Lung (tissue), 12 donors: ENCODE data around the gene NEDD9. TPM values are rescaled to one million over a fixed set of nuclear protein-coding genes. Genes with fewer than 3 reads are reported as not detected.

Source experiments
- ATAC-seq: fragments of 200-7000 bp; cut with Tn5 transposase; one replicate; pipeline ENCODE4 v1.9.1; 2020; ENCODE audit warnings: moderate number of reproducible peaks; ENCODE audit not compliant: insufficient read depth, low FRiP score
- DNase-seq, 3 donors: peaks; one replicate each; pipeline ENCODE4 v3.0.0-alpha.2; 2013 to 2017
- H3K27ac ChIP-seq, 2 donors: one replicate each; pipeline ENCODE4 v1.5.1; 2013; ENCODE audit warnings: mild to moderate bottlenecking in 2 of 2, moderate library complexity in 2 of 2, control low read depth in 1 of 2, inconsistent platforms in 1 of 2, low read depth in 1 of 2, low read length in 1 of 2
- H3K27me3 ChIP-seq, 3 donors: one replicate each; pipeline ENCODE4 v1.5.1; 2013; ENCODE audit warnings: low read length in 2 of 3; ENCODE audit not compliant: control insufficient read depth in 3 of 3, insufficient read depth in 3 of 3
- H3K36me3 ChIP-seq, 4 donors: one replicate each; pipeline ENCODE4 v1.5.1; 2013; ENCODE audit warnings: low read length in 4 of 4, mild to moderate bottlenecking in 1 of 4, moderate library complexity in 1 of 4; ENCODE audit not compliant: control insufficient read depth in 4 of 4, insufficient read depth in 4 of 4
- H3K4me1 ChIP-seq, 5 donors: one replicate each; pipeline ENCODE4 v1.5.1; 2013; ENCODE audit warnings: low read length in 5 of 5, mild to moderate bottlenecking in 2 of 5, moderate library complexity in 1 of 5; ENCODE audit not compliant: control insufficient read depth in 5 of 5, insufficient read depth in 5 of 5
- H3K4me3 ChIP-seq: one replicate; pipeline ENCODE4 v1.5.1; 2013; ENCODE audit warnings: mild to moderate bottlenecking, control low read depth, moderate library complexity
- H3K9ac ChIP-seq, 2 donors: one replicate each; pipeline ENCODE4 v1.5.1; 2013; ENCODE audit warnings: low read length in 2 of 2, control low read depth in 1 of 2; ENCODE audit not compliant: insufficient read depth in 1 of 2
- H3K9me3 ChIP-seq, 4 donors: one replicate each; pipeline ENCODE4 v1.5.1; 2013; ENCODE audit warnings: low read length in 3 of 4, mild to moderate bottlenecking in 1 of 4, moderate library complexity in 1 of 4; ENCODE audit not compliant: control insufficient read depth in 4 of 4, insufficient read depth in 3 of 4
- CTCF ChIP-seq: IDR thresholded peaks from 2 replicates; pipeline ENCODE4 v1.5.1; 2012; ENCODE audit warnings: mild to moderate bottlenecking; ENCODE audit errors: control extremely low read depth, extremely low read depth
- WGBS, 2 donors: extraction: QIAGEN DNeasy Blood & Tissue Kit; methylation state at CpG; one replicate each; pipeline ENCODE4 v1.1.7; 2013; 5-methylcytosine and 5-hydroxymethylcytosine counted together
- polyA plus RNA-seq, 2 donors: library from polyadenylated mRNA; stranded (reverse); fragments of 200-250 nt; gene quantifications; one replicate each; pipeline ENCODE4 v1.2.1, GENCODE V29; 2013
- total RNA-seq, 2 donors: library from RNA; depleted of rRNA in 1 of 2; stranded (reverse); fragments of >200 nt in 1 of 2; gene quantifications; one replicate each; pipeline ENCODE4 v1.2.1, GENCODE V29; 2014 to 2021
- donor health status: control.
- donor health status: control.
- donor health status: Bipolar disorder and iron deficiency.
- donor health status: healthy.
- donor health status: DM: yes; HTN: yes; CAD: no.

The NEDD9 gene
- total and polyA plus RNA-seq, 4 donors, result 28.2 to 158 (median 125) TPM

GRCh38 chr6:11221623-11222384, 10.7 kb downstream of the NEDD9 start:
- WGBS, 2 donors, result 53 to 68% methylated on average over 3 of the region's 3 CpGs
- Histone ChIP-seq H3K4me1 (peaks cover 11 to 38% (median 31%) of the 10 kb centered on the region in 5 donors), H3K9me3 (no peaks in the 10 kb centered on the region), H3K4me3 (no peak overlapping the region), H3K36me3 (peaks cover 0 to 15% (median 0%) of the 10 kb centered on the region in 4 donors), H3K27me3 (no peaks in the 10 kb centered on the region), H3K27ac (peak overlapping the region; percentile 49 to 52), H3K9ac (no peak overlapping the region)
- ATAC-seq, result no peak
- TF ChIP-seq CTCF, result no peak
- DNase-seq, result no peak

GRCh38 chr6:11219400-11219834, 13.1 kb downstream of the NEDD9 start:
- Histone ChIP-seq H3K4me1 (peaks cover 25 to 52% (median 48%) of the 10 kb centered on the region in 5 donors), H3K9ac (no peak overlapping the region), H3K9me3 (no peaks in the 10 kb centered on the region), H3K27me3 (no peaks in the 10 kb centered on the region), H3K36me3 (peaks cover 0 to 15% (median 0%) of the 10 kb centered on the region in 4 donors), H3K27ac (peak overlapping the region; percentile 67 to 94), H3K4me3 (no peak overlapping the region)
- 47 to 73% methylated on average over 4 of the region's 4 CpGs for whole genome bisulfite sequencing, 2 donors
- no peak for TF ChIP-seq CTCF
- no peak for ATAC-seq
- DNase-seq, result no peak

GRCh38 chr6:11218538-11219399, 13.7 kb downstream of the NEDD9 start:
- ATAC-seq, result peak; percentile 59

More at GRCh38 chr6:11218538-11219399, 13.7 kb downstream of the NEDD9 start:
- Histone ChIP-seq H3K27me3 (no peaks in the 10 kb centered on the region), H3K27ac (peak overlapping the region; percentile 69 to 94), H3K9me3 (no peaks in the 10 kb centered on the region), H3K9ac (peak overlapping the region in 1 of 2 donors; percentile 17), H3K4me3 (no peak overlapping the region), H3K4me1 (peaks cover 31 to 59% (median 51%) of the 10 kb centered on the region in 5 donors), H3K36me3 (peaks cover 0 to 11% (median 0%) of the 10 kb centered on the region in 4 donors)
- DNase-seq, result peak; percentile 28 to 75 (median 65)
- TF ChIP-seq CTCF, result no peak
- 32 to 51% methylated on average over 12 of the region's 12 CpGs for WGBS, 2 donors
